ENCODE data around the gene APOA5. TPM values are rescaled to one million over a fixed set of nuclear protein-coding genes. Genes with fewer than 3 reads are reported as not detected.

Gene APOA5
- total and polyA plus RNA-seq, 2 of the 13 experiments (the other 11 are each of a cell fraction or from before 2014, with no cell fraction given): 44.0 to 49.1 TPM

DNA sequence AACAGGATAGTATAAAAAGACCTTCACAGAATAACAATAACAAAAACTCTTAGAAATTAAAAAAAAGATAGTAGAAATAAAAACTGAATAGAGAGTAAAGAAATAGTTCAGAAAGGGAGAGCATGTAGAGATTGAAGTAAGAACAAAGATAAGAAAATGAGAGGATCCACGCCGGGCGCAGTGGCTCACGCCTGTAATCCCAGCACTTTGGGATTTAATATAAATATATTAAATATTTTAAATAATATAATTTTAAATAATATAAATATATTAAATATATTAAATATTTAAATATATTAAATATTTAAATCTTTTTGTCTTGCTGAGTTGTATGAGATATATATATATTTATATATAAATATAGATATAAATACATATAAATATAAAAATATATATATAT lies 20.4 kb upstream of the APOA5 start:
- H3K4me1 ChIP-seq (ENCODE audit: insufficient read depth, low read length): peaks cover 93% of the 10 kb centered on the region
- intact Hi-C loops (cut with micrococcal nuclease; ENCODE audit: unreplicated experiment): no loop called here

DNA sequence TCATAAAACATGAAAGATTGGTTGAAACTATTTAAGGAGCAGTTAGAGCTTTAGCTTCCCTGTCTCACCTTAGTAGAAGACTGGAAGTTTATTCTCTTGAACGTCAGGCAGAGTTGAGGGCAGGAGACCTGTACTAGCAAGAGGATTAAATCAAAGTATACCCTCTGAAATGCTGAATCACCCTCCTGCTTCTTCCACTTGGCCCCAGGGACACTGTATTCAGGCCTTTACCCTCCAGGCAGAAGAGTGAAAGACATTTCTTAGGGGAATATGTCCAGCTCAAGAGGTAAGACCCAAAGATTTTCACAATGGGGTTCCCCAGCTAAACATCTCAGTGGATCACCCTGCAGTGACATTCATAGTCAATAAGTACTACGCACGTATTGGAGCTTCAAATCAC lies 19.5 kb upstream of the APOA5 start:
- in situ Hi-C loops (cut with HindIII; ENCODE audit: extremely low pct_ligation_motif_present, low pct_unique_long_range_greater_than_20kb) (no loop called here), intact Hi-C loops (cut with micrococcal nuclease; ENCODE audit: unreplicated experiment) (no loop called here)
- no peaks in the 10 kb centered on the region for H3K79me2 ChIP-seq (ENCODE audit: insufficient read depth, low read length)
- no peaks in the 10 kb centered on the region for H3K36me3 ChIP-seq (replicated peaks in 1 of 2; ENCODE audit: control insufficient read depth in 1 of 2, insufficient read depth in 2 of 2, low read length in 2 of 2)
- H3K4me3 ChIP-seq (replicated peaks in 1 of 3; ENCODE audit: insufficient read depth in 1 of 3, low read depth in 2 of 3, low read length in 3 of 3): no peak overlapping the region
- ChIA-PET CTCF (ENCODE audit: low intra/inter-chr PET ratio, low total read pairs) (no interaction called here), POLR2A (interaction anchor here (7.7 to 8.5 kb wide), 2 partner anchors 18 to 19 kb away, joined by 291 to 778 read pairs; partner anchors contain the start of genes APOA1, APOA4, APOA5 and APOC3)
- no peak overlapping the region for H3K4me2 ChIP-seq (ENCODE audit: low read depth, low read length)
- WGBS (ENCODE audit: low lambda C conversion rate): 94% methylated on average over 3 of the region's 3 CpGs
- H2AFZ ChIP-seq (ENCODE audit: low read length): no peak overlapping the region
- H3K27ac ChIP-seq (ENCODE audit: extremely low read length, insufficient read depth, low read length): peak overlapping the region; percentile 4
- no peak overlapping the region for H3K9ac ChIP-seq (ENCODE audit: insufficient read depth, low read depth, low read length)
- H3K4me1 ChIP-seq (ENCODE audit: insufficient read depth, low read length): peaks cover 93% of the 10 kb centered on the region
- DNase-seq (ENCODE audit: low spot score) (no peak), ATAC-seq (no peak), FAIRE-seq (no peak)
- H3K27me3 ChIP-seq (ENCODE audit: control insufficient read depth in 1 of 2, insufficient read depth in 2 of 2, low read length in 2 of 2): no peaks in the 10 kb centered on the region
- no peaks in the 10 kb centered on the region for H3K9me3 ChIP-seq (ENCODE audit: low read length)
- no TSS peak for BruUV-seq (replicated peaks)
- no peaks in the 10 kb centered on the region for H4K20me1 ChIP-seq (ENCODE audit: insufficient read depth, low read length)
- TF ChIP-seq, protein P1, sequence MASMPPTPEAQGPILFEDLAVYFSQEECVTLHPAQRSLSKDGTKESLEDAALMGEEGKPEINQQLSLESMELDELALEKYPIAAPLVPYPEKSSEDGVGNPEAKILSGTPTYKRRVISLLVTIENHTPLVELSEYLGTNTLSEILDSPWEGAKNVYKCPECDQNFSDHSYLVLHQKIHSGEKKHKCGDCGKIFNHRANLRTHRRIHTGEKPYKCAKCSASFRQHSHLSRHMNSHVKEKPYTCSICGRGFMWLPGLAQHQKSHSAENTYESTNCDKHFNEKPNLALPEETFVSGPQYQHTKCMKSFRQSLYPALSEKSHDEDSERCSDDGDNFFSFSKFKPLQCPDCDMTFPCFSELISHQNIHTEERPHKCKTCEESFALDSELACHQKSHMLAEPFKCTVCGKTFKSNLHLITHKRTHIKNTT (CRISPR knock-in tag; IDR thresholded peaks at IDR 0.05): no peak
- TF ChIP-seq ZNF543 (CRISPR knock-in tag; IDR thresholded peaks at IDR 0.05) (no peak), ZNF724P (CRISPR knock-in tag; IDR thresholded peaks at IDR 0.05; ENCODE audit: borderline replicate concordance) (no peak), KLF15 (CRISPR knock-in tag; IDR thresholded peaks at IDR 0.05; ENCODE audit: borderline replicate concordance) (no peak), RFX5 (IDR thresholded peaks at IDR 0.05; ENCODE audit: low read depth, low read length) (no peak)
- TF ChIP-seq, protein P2, sequence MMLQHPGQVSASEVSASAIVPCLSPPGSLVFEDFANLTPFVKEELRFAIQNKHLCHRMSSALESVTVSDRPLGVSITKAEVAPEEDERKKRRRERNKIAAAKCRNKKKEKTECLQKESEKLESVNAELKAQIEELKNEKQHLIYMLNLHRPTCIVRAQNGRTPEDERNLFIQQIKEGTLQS (CRISPR knock-in tag; IDR thresholded peaks at IDR 0.05): no peak
- TF ChIP-seq, protein P3, sequence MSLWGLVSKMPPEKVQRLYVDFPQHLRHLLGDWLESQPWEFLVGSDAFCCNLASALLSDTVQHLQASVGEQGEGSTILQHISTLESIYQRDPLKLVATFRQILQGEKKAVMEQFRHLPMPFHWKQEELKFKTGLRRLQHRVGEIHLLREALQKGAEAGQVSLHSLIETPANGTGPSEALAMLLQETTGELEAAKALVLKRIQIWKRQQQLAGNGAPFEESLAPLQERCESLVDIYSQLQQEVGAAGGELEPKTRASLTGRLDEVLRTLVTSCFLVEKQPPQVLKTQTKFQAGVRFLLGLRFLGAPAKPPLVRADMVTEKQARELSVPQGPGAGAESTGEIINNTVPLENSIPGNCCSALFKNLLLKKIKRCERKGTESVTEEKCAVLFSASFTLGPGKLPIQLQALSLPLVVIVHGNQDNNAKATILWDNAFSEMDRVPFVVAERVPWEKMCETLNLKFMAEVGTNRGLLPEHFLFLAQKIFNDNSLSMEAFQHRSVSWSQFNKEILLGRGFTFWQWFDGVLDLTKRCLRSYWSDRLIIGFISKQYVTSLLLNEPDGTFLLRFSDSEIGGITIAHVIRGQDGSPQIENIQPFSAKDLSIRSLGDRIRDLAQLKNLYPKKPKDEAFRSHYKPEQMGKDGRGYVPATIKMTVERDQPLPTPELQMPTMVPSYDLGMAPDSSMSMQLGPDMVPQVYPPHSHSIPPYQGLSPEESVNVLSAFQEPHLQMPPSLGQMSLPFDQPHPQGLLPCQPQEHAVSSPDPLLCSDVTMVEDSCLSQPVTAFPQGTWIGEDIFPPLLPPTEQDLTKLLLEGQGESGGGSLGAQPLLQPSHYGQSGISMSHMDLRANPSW (CRISPR knock-in tag; IDR thresholded peaks at IDR 0.05; ENCODE audit: borderline replicate concordance): no peak
- TF ChIP-seq, protein P4, sequence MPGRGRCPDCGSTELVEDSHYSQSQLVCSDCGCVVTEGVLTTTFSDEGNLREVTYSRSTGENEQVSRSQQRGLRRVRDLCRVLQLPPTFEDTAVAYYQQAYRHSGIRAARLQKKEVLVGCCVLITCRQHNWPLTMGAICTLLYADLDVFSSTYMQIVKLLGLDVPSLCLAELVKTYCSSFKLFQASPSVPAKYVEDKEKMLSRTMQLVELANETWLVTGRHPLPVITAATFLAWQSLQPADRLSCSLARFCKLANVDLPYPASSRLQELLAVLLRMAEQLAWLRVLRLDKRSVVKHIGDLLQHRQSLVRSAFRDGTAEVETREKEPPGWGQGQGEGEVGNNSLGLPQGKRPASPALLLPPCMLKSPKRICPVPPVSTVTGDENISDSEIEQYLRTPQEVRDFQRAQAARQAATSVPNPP (CRISPR knock-in tag; IDR thresholded peaks at IDR 0.05): no peak
- TF ChIP-seq, protein P5, sequence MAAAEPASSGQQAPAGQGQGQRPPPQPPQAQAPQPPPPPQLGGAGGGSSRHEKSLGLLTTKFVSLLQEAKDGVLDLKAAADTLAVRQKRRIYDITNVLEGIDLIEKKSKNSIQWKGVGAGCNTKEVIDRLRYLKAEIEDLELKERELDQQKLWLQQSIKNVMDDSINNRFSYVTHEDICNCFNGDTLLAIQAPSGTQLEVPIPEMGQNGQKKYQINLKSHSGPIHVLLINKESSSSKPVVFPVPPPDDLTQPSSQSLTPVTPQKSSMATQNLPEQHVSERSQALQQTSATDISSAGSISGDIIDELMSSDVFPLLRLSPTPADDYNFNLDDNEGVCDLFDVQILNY (CRISPR knock-in tag; conservative IDR thresholded peaks at IDR 0.05): no peak

More for the DNA sequence above, 20.4 kb upstream of the APOA5 start:
- Histone ChIP-seq H3K27me3 (ENCODE audit: control insufficient read depth in 1 of 2, insufficient read depth in 2 of 2, low read length in 2 of 2) (no peaks in the 10 kb centered on the region), H3K9ac (ENCODE audit: insufficient read depth, low read depth, low read length) (no peak overlapping the region), H3K79me2 (ENCODE audit: insufficient read depth, low read length) (no peaks in the 10 kb centered on the region), H3K27ac (ENCODE audit: extremely low read length, insufficient read depth, low read length) (no peak overlapping the region), H3K36me3 (replicated peaks in 1 of 2; ENCODE audit: control insufficient read depth in 1 of 2, insufficient read depth in 2 of 2, low read length in 2 of 2) (no peaks in the 10 kb centered on the region), H4K20me1 (ENCODE audit: insufficient read depth, low read length) (no peaks in the 10 kb centered on the region), H3K4me2 (ENCODE audit: low read depth, low read length) (no peak overlapping the region), H2AFZ (ENCODE audit: low read length) (no peak overlapping the region), H3K4me3 (replicated peaks in 1 of 3; ENCODE audit: insufficient read depth in 1 of 3, low read depth in 2 of 3, low read length in 3 of 3) (no peak overlapping the region), H3K9me3 (ENCODE audit: low read length) (no peaks in the 10 kb centered on the region)
- in situ Hi-C loops (cut with HindIII; ENCODE audit: extremely low pct_ligation_motif_present, low pct_unique_long_range_greater_than_20kb): no loop called here
- TF ChIP-seq ZNF749 (CRISPR knock-in tag; IDR thresholded peaks at IDR 0.05; ENCODE audit: borderline replicate concordance): no peak
- CTCF ChIA-PET (ENCODE audit: low intra/inter-chr PET ratio, low total read pairs): no interaction called here
- no peak for ATAC-seq
- no peak for DNase-seq (ENCODE audit: low spot score)
- WGBS (ENCODE audit: low lambda C conversion rate): 81% methylated on average over 4 of the region's 4 CpGs
- POLR2A ChIA-PET: interaction anchor here (2.6 to 7.7 kb wide), 4 partner anchors 14 to 25 kb away, joined by 35 to 778 read pairs (median 74); partner anchors contain the start of genes APOA1, APOA4 and APOC3
- no peak for FAIRE-seq
- no TSS peak for BruUV-seq (replicated peaks)

All from HepG2 (cell line).